ENCODE results near the gene TMEM30A. TPM values are rescaled to one million over a fixed set of nuclear protein-coding genes. Genes with fewer than 3 reads are reported as not detected.

The TMEM30A gene
- total RNA-seq, 1 experiment from 2014 or later: 65.2 TPM

DNA sequence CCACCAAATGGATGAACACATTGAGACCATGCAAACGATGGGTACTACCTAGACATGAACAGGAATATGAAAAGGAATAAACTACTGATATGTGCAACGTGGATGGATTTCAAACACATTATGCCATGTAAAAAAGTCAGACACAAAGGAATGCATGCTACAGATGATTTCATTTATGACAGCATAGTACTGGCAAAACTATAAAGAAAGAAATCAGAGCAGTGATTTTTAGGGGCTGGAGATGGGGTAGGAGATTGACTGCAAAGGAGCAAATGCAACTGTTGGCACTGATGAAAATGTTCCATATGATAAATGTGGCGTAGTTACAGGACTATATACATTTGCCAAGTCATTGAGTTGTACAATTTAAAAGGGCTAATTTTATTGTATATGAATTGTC lies 65.3 kb downstream of the TMEM30A start:
- Histone ChIP-seq H3K27me3 (ENCODE audit: insufficient read depth, low read length) (no peaks in the 10 kb centered on the region), H3K9ac (ENCODE audit: extremely low read depth, insufficient read length, low read length) (no peak overlapping the region), H3K14ac (ENCODE audit: insufficient read depth, low read length) (no peak overlapping the region), H3T11ph (ENCODE audit: low read length) (no peak overlapping the region), H3K4ac (ENCODE audit: low read depth, low read length) (no peak overlapping the region), H3K18ac (ENCODE audit: insufficient read length, low read depth, low read length) (no peak overlapping the region), H3K4me1 (ENCODE audit: insufficient read depth, low read length) (no peaks in the 10 kb centered on the region; the same call in 1 of the 2 replicates), H4K5ac (ENCODE audit: insufficient read length, low read depth, low read length) (no peak overlapping the region), H4K8ac (replicated peaks; ENCODE audit: insufficient read length, low read depth, low read length) (no peak overlapping the region), H2BK12ac (ENCODE audit: insufficient read length, low read depth, low read length) (no peak overlapping the region), H3K4me2 (ENCODE audit: insufficient read depth, insufficient read length, low read length) (no peak overlapping the region), H3K23ac (ENCODE audit: insufficient read length, low read depth, low read length) (no peak overlapping the region), H2BK120ac (ENCODE audit: low read depth, low read length, poor library complexity, severe bottlenecking) (no peak overlapping the region), H3K79me1 (ENCODE audit: insufficient read depth, low read depth, low read length, poor library complexity, severe bottlenecking) (no peaks in the 10 kb centered on the region), H3K27ac (ENCODE audit: insufficient read length, low read depth, low read length) (no peak overlapping the region), H4K91ac (ENCODE audit: insufficient read length, low read depth, low read length) (no peak overlapping the region), H2AFZ (ENCODE audit: low read length) (no peak overlapping the region), H3K79me2 (ENCODE audit: insufficient read depth, low read length) (no peaks in the 10 kb centered on the region), H3K56ac (ENCODE audit: insufficient read length, low read depth, low read length) (no peak overlapping the region), H3K9me3 (ENCODE audit: control insufficient read depth, low read depth, low read length) (no peaks in the 10 kb centered on the region), H2AK5ac (ENCODE audit: insufficient read length, low read length) (no peak overlapping the region), H2BK5ac (ENCODE audit: insufficient read length, low read length) (no peak overlapping the region), H2BK20ac (ENCODE audit: low read depth, low read length, poor library complexity, severe bottlenecking) (no peak overlapping the region), H2BK15ac (ENCODE audit: low read depth, low read length) (no peak overlapping the region), H3K23me2 (ENCODE audit: insufficient read length, low read depth, low read length, poor library complexity, severe bottlenecking) (no peaks in the 10 kb centered on the region), H4K20me1 (ENCODE audit: control insufficient read depth, insufficient read depth, insufficient read length) (no peaks in the 10 kb centered on the region)
- H3K4me3 Mint-ChIP-seq: no peak overlapping the region
- TF ChIP-seq, protein P1, sequence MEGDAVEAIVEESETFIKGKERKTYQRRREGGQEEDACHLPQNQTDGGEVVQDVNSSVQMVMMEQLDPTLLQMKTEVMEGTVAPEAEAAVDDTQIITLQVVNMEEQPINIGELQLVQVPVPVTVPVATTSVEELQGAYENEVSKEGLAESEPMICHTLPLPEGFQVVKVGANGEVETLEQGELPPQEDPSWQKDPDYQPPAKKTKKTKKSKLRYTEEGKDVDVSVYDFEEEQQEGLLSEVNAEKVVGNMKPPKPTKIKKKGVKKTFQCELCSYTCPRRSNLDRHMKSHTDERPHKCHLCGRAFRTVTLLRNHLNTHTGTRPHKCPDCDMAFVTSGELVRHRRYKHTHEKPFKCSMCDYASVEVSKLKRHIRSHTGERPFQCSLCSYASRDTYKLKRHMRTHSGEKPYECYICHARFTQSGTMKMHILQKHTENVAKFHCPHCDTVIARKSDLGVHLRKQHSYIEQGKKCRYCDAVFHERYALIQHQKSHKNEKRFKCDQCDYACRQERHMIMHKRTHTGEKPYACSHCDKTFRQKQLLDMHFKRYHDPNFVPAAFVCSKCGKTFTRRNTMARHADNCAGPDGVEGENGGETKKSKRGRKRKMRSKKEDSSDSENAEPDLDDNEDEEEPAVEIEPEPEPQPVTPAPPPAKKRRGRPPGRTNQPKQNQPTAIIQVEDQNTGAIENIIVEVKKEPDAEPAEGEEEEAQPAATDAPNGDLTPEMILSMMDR (conservative IDR thresholded peaks at IDR 0.05): no peak
- H3K27ac Mint-ChIP-seq: no peak overlapping the region
- H3K4me1 Mint-ChIP-seq: peaks cover 10 to 14% of the 10 kb centered on the region in 2 experiments
- H3K36me3 Mint-ChIP-seq (ENCODE audit: insufficient read depth in 1 of 3, low read depth in 3 of 3): no peaks in the 10 kb centered on the region
- WGBS (ENCODE audit: extremely low coverage, insufficient read length, low lambda C conversion rate): no CpG with 5 or more reads among the region's 3 CpGs
- no peaks in the 10 kb centered on the region for H3K9me3 Mint-ChIP-seq
- no peaks in the 10 kb centered on the region for H3K27me3 Mint-ChIP-seq (ENCODE audit: low read depth)
- DNase-seq: no peak
